Limb (tissue), 2 donors: ENCODE measurements around the gene COL1A2.

Experiments used
- DNase-seq, 2 donors: peaks; one replicate each; pipeline ENCODE4 v3.0.0-alpha.2; 2016; ENCODE audit errors: extremely low spot score in 2 of 2

COL1A2 gene

DNA sequence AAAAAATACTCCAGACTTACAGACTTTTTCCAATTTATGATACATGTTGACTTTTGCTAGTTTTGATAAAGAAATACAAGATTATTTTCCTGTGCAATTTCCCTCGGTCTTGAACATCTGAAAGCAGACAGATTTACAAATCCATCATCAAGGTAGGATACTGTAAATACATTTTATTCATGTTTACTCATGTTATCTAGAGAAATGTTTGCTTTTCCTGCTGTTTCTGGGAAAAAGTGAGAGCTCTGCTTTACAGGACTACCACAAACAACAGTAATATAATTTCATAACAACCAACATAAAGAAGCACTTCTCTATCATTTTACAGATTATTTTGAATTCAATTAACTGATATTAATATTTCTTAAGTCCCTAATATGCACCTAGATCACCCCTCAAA lies 83.2 kb downstream of the COL1A2 start:
- DNase-seq = no peak

DNA sequence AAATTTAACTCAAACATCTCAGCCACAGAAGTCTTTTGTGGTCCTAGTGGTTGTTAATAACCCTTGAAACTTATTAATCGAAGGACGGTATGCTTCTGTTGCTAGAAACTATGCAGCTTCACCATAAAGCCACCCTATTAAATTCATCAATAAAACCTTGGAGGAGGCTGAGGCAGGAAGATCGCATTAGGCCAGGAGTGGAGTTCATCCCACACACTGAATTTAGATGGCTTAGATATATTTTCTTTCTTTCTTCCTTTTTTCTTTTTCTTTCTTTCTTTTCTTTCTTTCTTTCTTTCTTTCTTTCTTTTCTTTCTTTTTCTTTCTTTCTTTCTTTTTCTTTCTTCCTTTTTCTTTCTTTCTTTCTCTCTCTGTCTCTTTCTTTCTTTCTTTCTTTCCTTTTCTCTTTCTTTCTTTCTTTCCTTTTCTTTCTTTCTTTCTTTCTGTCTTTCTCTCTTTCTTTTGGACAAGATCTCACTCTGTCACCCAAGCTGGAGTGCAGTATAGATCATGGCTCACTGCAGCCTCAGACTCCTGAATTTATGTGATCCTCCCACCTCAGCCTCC lies 84.0 kb downstream of the COL1A2 start:
- no peak for DNase-seq
